ENCODE results near the gene PRAMEF20. TPM values are rescaled to one million over a fixed set of nuclear protein-coding genes. Genes with fewer than 3 reads are reported as not detected.
A peak's percentile ranks its signal among the peaks of the same experiment; 100 is the strongest.

Gene PRAMEF20
- total and polyA plus RNA-seq, 7 donors = not detected

DNA sequence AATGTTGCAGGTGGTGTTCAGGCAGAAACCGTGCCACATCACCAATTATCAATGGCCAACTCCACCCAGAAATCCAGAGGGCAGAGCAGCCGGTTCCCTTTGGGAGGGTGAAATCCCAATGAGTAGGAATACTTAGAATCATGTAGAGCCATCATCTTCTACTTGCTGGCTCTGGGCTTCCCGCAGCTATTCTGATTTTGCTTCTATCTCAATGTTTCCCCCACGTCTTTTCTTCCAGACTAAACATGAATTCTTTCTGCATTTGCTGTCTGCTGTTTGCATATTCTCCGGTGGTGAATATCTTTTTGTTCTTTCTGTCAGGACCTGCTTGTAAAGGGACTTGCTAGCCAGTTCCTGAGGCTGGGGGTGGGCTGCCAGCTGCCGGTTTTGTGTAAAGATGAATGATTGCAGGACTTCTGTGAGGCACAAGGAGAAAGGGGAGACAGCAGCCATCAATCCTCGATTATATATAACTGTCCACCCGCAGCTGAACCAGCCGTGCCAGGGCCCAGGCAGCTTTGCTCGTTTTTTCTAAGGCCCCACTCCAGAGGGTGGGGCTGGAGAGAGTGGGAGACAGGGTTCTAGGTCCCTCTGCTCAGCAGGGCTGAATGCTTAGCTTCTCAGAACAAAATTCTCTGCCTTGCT, 33.2 kb downstream of the PRAMEF20 start:
- TF ChIP-seq, protein P1, sequence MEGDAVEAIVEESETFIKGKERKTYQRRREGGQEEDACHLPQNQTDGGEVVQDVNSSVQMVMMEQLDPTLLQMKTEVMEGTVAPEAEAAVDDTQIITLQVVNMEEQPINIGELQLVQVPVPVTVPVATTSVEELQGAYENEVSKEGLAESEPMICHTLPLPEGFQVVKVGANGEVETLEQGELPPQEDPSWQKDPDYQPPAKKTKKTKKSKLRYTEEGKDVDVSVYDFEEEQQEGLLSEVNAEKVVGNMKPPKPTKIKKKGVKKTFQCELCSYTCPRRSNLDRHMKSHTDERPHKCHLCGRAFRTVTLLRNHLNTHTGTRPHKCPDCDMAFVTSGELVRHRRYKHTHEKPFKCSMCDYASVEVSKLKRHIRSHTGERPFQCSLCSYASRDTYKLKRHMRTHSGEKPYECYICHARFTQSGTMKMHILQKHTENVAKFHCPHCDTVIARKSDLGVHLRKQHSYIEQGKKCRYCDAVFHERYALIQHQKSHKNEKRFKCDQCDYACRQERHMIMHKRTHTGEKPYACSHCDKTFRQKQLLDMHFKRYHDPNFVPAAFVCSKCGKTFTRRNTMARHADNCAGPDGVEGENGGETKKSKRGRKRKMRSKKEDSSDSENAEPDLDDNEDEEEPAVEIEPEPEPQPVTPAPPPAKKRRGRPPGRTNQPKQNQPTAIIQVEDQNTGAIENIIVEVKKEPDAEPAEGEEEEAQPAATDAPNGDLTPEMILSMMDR (IDR thresholded peaks at IDR 0.05) = no peak
- TF ChIP-seq POLR2AphosphoS5 (IDR thresholded peaks at IDR 0.05) = no peak
- TF ChIP-seq EP300 (IDR thresholded peaks at IDR 0.05) = no peak
- TF ChIP-seq POLR2A (IDR thresholded peaks at IDR 0.05) = no peak
- intact Hi-C loops (cut with DNase I) = no loop called here
- no peak overlapping the region for H3K4me3 ChIP-seq
- H3K9me3 ChIP-seq = no peaks in the 10 kb centered on the region
- H3K36me3 ChIP-seq = no peaks in the 10 kb centered on the region
- peaks cover 0 to 14% (median 0%) of the 10 kb centered on the region in 4 donors for H3K4me1 ChIP-seq
- H3K27ac ChIP-seq = peak overlapping the region in 1 of 4 donors; percentile 37
- WGBS, 2 donors = 35 to 52% methylated on average over 10 of the region's 10 CpGs
- no peaks in the 10 kb centered on the region for H3K27me3 ChIP-seq
- no peak for DNase-seq

DNA sequence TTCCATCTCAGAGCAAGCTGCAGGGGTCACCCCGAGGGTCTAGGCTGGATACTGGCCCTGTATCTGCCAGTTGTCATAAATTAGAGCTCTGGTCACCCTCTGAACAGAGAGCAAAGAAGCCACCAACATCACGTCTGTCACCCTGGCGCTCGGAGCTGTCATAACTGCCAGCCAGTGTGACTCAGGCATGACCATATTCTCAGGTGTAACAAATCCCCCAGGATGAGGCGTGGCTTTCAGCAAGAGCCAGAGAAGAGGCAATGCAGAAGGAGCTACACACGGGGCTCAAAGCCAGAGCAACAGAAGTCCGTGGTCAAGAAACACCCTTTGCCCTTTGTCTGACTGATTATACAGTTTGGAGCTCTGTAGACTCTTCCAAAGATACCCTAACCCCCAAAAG, 40.0 kb downstream of the PRAMEF20 start:
- no peak for DNase-seq
- 22 to 63% methylated on average over 7 of the region's 7 CpGs for WGBS, 2 donors
- Histone ChIP-seq H3K4me1 (no peaks in the 10 kb centered on the region), H3K36me3 (no peaks in the 10 kb centered on the region), H3K27me3 (peaks cover 0 to 5% (median 0%) of the 10 kb centered on the region in 3 donors), H3K27ac (no peak overlapping the region), H3K9me3 (no peaks in the 10 kb centered on the region), H3K4me3 (no peak overlapping the region)
- intact Hi-C loops (cut with DNase I) = no loop called here
- TF ChIP-seq POLR2A (IDR thresholded peaks at IDR 0.05) = no peak
- no peak for TF ChIP-seq EP300 (IDR thresholded peaks at IDR 0.05)
- TF ChIP-seq, protein P1 (IDR thresholded peaks at IDR 0.05) = no peak
- no peak for TF ChIP-seq POLR2AphosphoS5 (IDR thresholded peaks at IDR 0.05)

DNA sequence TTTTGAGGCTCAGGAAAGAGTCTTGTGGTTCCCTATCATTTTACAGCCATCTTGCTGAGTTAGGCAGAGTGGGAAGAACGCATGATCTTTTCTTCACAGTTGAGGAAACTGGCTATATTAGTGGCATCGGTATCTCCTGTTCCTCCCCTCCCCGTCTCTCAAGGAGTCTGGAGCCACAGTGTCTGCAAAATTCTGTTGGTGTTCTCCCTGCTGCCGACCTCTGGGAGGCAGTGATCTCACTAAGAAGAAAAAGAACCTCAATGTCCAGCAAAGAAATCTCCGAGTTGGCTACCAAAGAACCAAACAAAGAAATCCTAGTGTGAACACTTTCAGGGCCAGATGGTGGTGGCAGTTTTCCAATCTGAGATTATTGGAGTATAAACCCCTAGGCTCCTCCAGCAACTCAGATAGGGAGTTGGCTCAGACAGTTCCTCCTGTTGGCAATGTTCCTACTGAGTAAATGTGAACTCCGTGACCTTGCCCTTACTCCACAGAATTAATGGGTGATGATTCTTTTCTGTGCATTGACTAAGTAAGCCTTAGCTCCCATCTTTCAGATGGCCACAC, 41.2 kb downstream of the PRAMEF20 start:
- H3K27me3 ChIP-seq = peaks cover 0 to 11% (median 0%) of the 10 kb centered on the region in 3 donors
- DNase-seq = no peak
- intact Hi-C loops (cut with DNase I) = no loop called here
- H3K4me1 ChIP-seq = no peaks in the 10 kb centered on the region
- WGBS, 2 donors = 17 to 58% methylated on average over 6 of the region's 6 CpGs
- TF ChIP-seq, protein P1 (IDR thresholded peaks at IDR 0.05) = no peak
- TF ChIP-seq POLR2AphosphoS5 (IDR thresholded peaks at IDR 0.05) = no peak
- no peak for TF ChIP-seq POLR2A (IDR thresholded peaks at IDR 0.05)
- no peak for TF ChIP-seq EP300 (IDR thresholded peaks at IDR 0.05)
- no peaks in the 10 kb centered on the region for H3K9me3 ChIP-seq
- no peak overlapping the region for H3K27ac ChIP-seq
- no peak overlapping the region for H3K4me3 ChIP-seq
- no peaks in the 10 kb centered on the region for H3K36me3 ChIP-seq

DNA sequence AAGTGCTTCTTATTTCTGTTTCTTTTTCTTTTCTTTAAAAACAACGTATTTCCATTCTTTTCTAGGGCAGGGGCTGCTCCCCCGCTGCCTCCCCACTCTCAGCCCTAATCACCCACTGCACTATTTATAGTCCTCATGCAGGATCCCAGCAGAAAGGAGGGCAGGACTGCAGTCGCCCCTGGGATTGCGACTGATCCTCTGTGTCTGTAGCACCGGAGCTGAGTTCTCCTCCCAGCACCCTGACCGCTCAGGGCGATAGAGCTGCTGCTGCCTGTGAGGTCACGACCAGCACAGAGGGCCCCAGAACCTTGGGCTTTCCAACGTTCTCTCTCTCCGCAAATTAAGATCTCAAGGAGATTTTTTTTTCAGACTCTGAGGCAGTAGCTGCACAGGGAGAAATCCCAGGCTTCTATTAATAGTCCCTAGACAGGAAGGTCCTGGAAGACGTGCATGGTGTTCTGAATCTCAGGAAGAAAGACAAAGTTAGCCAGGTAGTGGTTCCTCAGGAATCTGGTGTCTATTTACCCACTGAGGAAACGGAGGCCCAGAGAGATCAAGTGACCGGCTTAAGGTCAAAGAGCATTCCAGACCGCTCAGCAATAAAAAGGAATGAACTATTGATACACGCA, 46.8 kb downstream of the PRAMEF20 start:
- DNase-seq = no peak
- H3K27ac ChIP-seq = no peak overlapping the region
- no peaks in the 10 kb centered on the region for H3K36me3 ChIP-seq
- H3K27me3 ChIP-seq = peaks cover 0 to 11% (median 0%) of the 10 kb centered on the region in 3 donors
- no peak overlapping the region for H3K4me3 ChIP-seq
- TF ChIP-seq POLR2A (IDR thresholded peaks at IDR 0.05) = no peak
- TF ChIP-seq, protein P1 (IDR thresholded peaks at IDR 0.05) = no peak
- TF ChIP-seq EP300 (IDR thresholded peaks at IDR 0.05) = no peak
- no peak for TF ChIP-seq POLR2AphosphoS5 (IDR thresholded peaks at IDR 0.05)
- H3K9me3 ChIP-seq = no peaks in the 10 kb centered on the region
- WGBS, 2 donors = 45 to 60% methylated on average over 15 of the region's 15 CpGs
- no peaks in the 10 kb centered on the region for H3K4me1 ChIP-seq
- intact Hi-C loops (cut with DNase I) = no loop called here

Data from sigmoid colon (tissue), 7 donors.